Ishikawa (cell line): ENCODE data around the gene DCAF5.

ENCODE experiments used
- CEBPB ChIP-seq: IDR thresholded peaks from 2 replicates; pipeline ENCODE4 v1.6.1; 2012
- CREB1 ChIP-seq: IDR thresholded peaks from 2 replicates; pipeline ENCODE4 v1.6.1; 2012; ENCODE audit warnings: low read depth
- EGR1 ChIP-seq: IDR thresholded peaks from 2 replicates; pipeline ENCODE4 v1.6.1; 2012
- EP300 ChIP-seq: IDR thresholded peaks from 2 replicates; pipeline ENCODE4 v1.6.1; 2012; ENCODE audit warnings: borderline replicate concordance
- FOXM1 ChIP-seq: IDR thresholded peaks from 2 replicates; pipeline ENCODE4 v1.6.1; 2012; ENCODE audit warnings: low read depth, borderline replicate concordance
- NFIC ChIP-seq: IDR thresholded peaks from 2 replicates; pipeline ENCODE4 v1.6.1; 2012
- RAD21 ChIP-seq: IDR thresholded peaks from 2 replicates; pipeline ENCODE4 v1.6.1; 2012; ENCODE audit warnings: low read depth
- REST ChIP-seq: IDR thresholded peaks from 2 replicates; pipeline ENCODE4 v1.6.1; 2012; ENCODE audit warnings: low read depth, mild to moderate bottlenecking
- TAF1 ChIP-seq: IDR thresholded peaks from 2 replicates; pipeline ENCODE4 v1.6.1; 2012; ENCODE audit warnings: low read depth, mild to moderate bottlenecking
- TCF12 ChIP-seq: IDR thresholded peaks from 2 replicates; pipeline ENCODE4 v1.6.1; 2012; ENCODE audit warnings: low read depth
- TEAD4 ChIP-seq: IDR thresholded peaks from 2 replicates; pipeline ENCODE4 v1.6.1; 2012
- USF1 ChIP-seq: IDR thresholded peaks from 2 replicates; pipeline ENCODE4 v1.6.1; 2012
- YY1 ChIP-seq: IDR thresholded peaks from 2 replicates; pipeline ENCODE4 v1.6.1; 2012; ENCODE audit warnings: low read depth
- ZBTB7A ChIP-seq: IDR thresholded peaks from 2 replicates; pipeline ENCODE4 v1.6.1; 2012; ENCODE audit warnings: low read depth
- TF ChIP-seq, protein P1 (sequence below): IDR thresholded peaks from 2 replicates; pipeline ENCODE4 v1.6.1; 2012

The DCAF5 gene

DNA sequence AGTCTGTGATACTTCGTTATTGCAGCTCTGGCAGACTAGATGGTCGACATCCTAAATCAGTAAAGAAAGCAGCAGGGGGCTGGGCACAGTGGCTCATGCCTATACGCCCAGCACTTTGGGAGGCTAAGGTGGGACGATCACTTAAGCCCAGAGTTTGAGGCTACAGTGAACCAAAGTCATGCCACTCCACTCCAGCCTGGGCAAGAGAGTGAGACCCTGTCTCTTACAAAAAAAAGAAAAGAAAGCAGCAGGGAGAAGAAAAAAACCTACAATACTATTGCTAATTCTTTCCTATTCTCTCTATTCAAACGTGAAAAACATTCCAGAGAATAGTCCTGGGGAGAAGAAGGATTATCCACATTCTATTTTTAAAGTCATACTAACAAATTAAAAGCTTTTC, 79.5 kb downstream of the DCAF5 start:
- TF ChIP-seq ZBTB7A = no peak
- no peak for TF ChIP-seq FOXM1
- no peak for TF ChIP-seq CREB1
- TF ChIP-seq TEAD4 = no peak
- TF ChIP-seq CEBPB = no peak
- TF ChIP-seq EP300 = no peak
- TF ChIP-seq USF1 = no peak
- TF ChIP-seq NFIC = no peak
- TF ChIP-seq TCF12 = no peak
- TF ChIP-seq RAD21 = no peak
- no peak for TF ChIP-seq REST
- no peak for TF ChIP-seq TAF1
- TF ChIP-seq EGR1 = no peak
- TF ChIP-seq, protein P1, sequence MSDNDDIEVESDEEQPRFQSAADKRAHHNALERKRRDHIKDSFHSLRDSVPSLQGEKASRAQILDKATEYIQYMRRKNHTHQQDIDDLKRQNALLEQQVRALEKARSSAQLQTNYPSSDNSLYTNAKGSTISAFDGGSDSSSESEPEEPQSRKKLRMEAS = no peak
- no peak for TF ChIP-seq YY1

GRCh38 chr14:69072584-69072983, 80.3 kb downstream of the DCAF5 start:
- TF ChIP-seq TCF12 (no peak), CEBPB (no peak), USF1 (no peak), NFIC (no peak), EGR1 (no peak), ZBTB7A (no peak), YY1 (no peak), TAF1 (no peak), TEAD4 (no peak), FOXM1 (no peak), RAD21 (no peak), CREB1 (no peak), EP300 (no peak), REST (no peak)
- TF ChIP-seq, protein P1 = no peak

- no peak for TF ChIP-seq CEBPB
Observed at GRCh38 chr14:69068744-69069421, 84.0 kb downstream of the DCAF5 start.

DNA sequence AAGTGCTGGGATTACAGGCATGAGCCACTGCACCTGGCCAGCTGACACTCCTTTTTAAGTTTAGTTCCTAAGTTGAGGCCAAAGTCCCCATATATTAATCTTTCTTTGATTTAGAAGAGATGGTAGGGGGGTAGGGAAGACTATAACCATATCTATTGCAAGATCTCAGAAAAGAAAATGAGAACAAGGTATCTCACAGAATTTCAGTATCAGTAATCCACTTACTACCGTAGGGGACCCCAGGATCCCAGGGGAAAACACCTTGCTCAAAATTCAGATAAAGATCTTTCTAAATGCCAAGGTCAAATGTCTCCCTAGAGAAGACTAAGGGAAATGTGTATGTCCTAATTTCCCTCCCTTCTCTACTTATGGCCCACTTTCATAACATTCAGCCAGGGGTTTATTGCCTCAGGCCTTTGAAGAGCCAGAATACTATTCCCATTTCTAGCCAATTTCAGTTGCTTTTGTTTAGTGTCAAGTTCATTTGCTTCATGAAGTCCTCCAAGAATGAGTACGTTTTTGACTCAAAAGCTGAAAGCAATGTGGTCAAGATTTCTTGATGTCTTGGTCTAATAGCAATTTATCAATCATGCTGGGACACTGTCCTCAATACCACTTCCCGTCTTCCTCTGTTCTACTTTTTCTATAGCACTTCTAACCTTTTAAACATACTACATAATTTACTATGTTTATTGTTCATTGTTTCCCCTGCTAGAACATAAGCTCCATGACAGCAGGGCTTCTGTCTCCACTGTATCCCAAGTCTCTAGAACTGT, 86.3 kb downstream of the DCAF5 start:
- TF ChIP-seq CREB1 (no peak), ZBTB7A (no peak)
- TF ChIP-seq, protein P1 = no peak

DNA sequence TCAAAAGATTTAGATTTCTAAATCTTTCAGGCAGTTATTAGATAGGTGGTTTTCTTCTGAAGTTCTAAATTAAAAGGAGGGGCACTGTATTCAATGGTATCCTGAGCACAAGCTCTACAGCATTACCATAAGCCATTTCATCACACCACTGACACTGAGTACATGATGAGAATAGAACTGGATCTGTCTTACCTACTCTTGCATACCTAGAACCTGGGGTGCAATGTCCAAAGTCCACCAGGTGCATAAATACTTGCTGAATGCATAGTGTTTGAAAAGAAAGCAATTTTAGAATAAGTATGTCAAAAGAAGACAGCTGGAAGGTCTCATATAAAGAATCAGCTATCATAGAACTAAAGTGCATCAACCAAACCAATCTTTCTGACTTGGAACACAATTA, 88.3 kb downstream of the DCAF5 start:
- no peak for TF ChIP-seq YY1
- no peak for TF ChIP-seq TAF1
- TF ChIP-seq ZBTB7A = no peak
- TF ChIP-seq CEBPB = no peak
- no peak for TF ChIP-seq EGR1
